K562 (cell line): ENCODE measurements around the gene TNFRSF13B. TPM values are rescaled to one million over a fixed set of nuclear protein-coding genes. Genes with fewer than 3 reads are reported as not detected.
"Not testable (repeated sequence)": the region's sequence is repeated elsewhere in the genome, so short reads cannot be mapped to it uniquely, and the experiment has no call there.

Experiments
- ATAC-seq: fragments of 200-7000 bp; cut with Tn5 transposase; 3 replicates; pipeline ENCODE4 v1.9.1; 2020; ENCODE audit warnings: moderate library complexity
- BruUV-seq: library from RNA; stranded (reverse); fragments of 400-500 nt; replicated peaks from 2 replicates; lab custom pipeline; 2021; lab: Mats Ljungman, UMichigan
- CTCF ChIA-PET: fragments of 300-600 bp; formaldehyde crosslinking; extraction: SDS; loops from one replicate; lab custom pipeline; 2021; ENCODE audit warnings: low intra/inter-chr PET ratio; lab: Yijun Ruan, JAX
- POLR2A ChIA-PET: fragments of 300-600, 350-650 bp; sonication (Branson Sonifier 250); formaldehyde crosslinking; extraction: SDS; loops from one replicate; lab custom pipeline; 2021; ENCODE audit warnings: antibody characterized with exemption, inconsistent platforms; lab: Yijun Ruan, JAX
- DNase-seq, 4 experiments: peaks; one replicate each; pipeline versions ENCODE4 v3.0.0 to v3.0.0-alpha.2; 2011 to 2018; ENCODE audit warnings: low spot score in 3 of 4, mixed read lengths in 3 of 4; ENCODE audit errors: extremely low read depth in 1 of 4
- FAIRE-seq: peaks from 2 replicates; lab custom pipeline; 2011; peaks lifted over from hg19 to GRCh38; lab: Jason Lieb, UNC
- H2AFZ ChIP-seq: 2 replicates; pipeline ENCODE4 v1.6.0; 2011; ENCODE audit warnings: low read depth, low read length, control low read depth, inconsistent platforms
- H3K27ac ChIP-seq: fragments of 200-600 bp; 3 replicates; pipeline ENCODE4 v1.8.0; 2011; ENCODE audit warnings: low read depth, mild to moderate bottlenecking, control low read depth, inconsistent platforms, low read length, moderate library complexity, mixed read lengths; ENCODE audit errors: extremely low read depth
- H3K27me3 ChIP-seq, 2 experiments: fragments of 300-600 bp in 1 of 2; 2 replicates in 1 of 2; 3 replicates in 1 of 2; pipeline versions ENCODE4 v1.6.0 to v1.8.0; 2011; ENCODE audit warnings: inconsistent platforms in 2 of 2, low read length in 2 of 2, mild to moderate bottlenecking in 1 of 2, mixed read lengths in 1 of 2, moderate library complexity in 1 of 2; ENCODE audit not compliant: control insufficient read depth in 2 of 2, insufficient read depth in 2 of 2
- H3K36me3 ChIP-seq: fragments of 300-600 bp; 3 replicates; pipeline ENCODE4 v1.8.0; 2011; ENCODE audit warnings: mild to moderate bottlenecking, low read length, inconsistent platforms; ENCODE audit not compliant: control insufficient read depth, insufficient read depth
- H3K4me1 ChIP-seq, 2 experiments: fragments of 200-600 bp in 1 of 2; replicated peaks in 1 of 2; 2 replicates in 1 of 2; 3 replicates in 1 of 2; pipeline versions ENCODE4 v1.5.1 to v1.8.0; 2011; ENCODE audit warnings: inconsistent platforms in 2 of 2, low read length in 2 of 2, mild to moderate bottlenecking in 1 of 2, mixed read lengths in 1 of 2, moderate library complexity in 1 of 2; ENCODE audit not compliant: control insufficient read depth in 2 of 2, insufficient read depth in 2 of 2
- H3K4me2 ChIP-seq: 2 replicates; pipeline ENCODE4 v1.6.1; 2011; ENCODE audit warnings: low read length, control low read depth, inconsistent platforms, mixed read lengths; ENCODE audit not compliant: insufficient read depth
- H3K4me3 ChIP-seq: fragments of 200-600 bp; sonication (generic), shearing (Covaris generic); 2 replicates; pipeline ENCODE4 v1.5.1; 2016; ENCODE audit warnings: control low read depth, inconsistent platforms
- H3K79me2 ChIP-seq: fragments of 200-600 bp; 3 replicates; pipeline ENCODE4 v1.8.0; 2011; ENCODE audit warnings: low read length, inconsistent platforms; ENCODE audit not compliant: control insufficient read depth, insufficient read depth
- H3K9ac ChIP-seq, 2 experiments: 2 replicates each; pipeline versions ENCODE4 v1.6.0 to v1.6.1; 2011; ENCODE audit warnings: low read depth in 2 of 2, low read length in 2 of 2, control low read depth in 1 of 2, inconsistent platforms in 1 of 2, mild to moderate bottlenecking in 1 of 2, mixed read lengths in 1 of 2; ENCODE audit not compliant: insufficient read depth in 1 of 2
- H3K9me1 ChIP-seq: one replicate; pipeline ENCODE4 v1.6.0; 2011; ENCODE audit warnings: inconsistent platforms, mild to moderate bottlenecking, low read length, moderate library complexity; ENCODE audit not compliant: control insufficient read depth, insufficient read depth
- H3K9me3 ChIP-seq: replicated peaks from 2 replicates; pipeline ENCODE4 v1.5.1; 2011; ENCODE audit warnings: low read depth, low read length, inconsistent platforms; ENCODE audit not compliant: control insufficient read depth, insufficient read depth
- H4K20me1 ChIP-seq: replicated peaks from 2 replicates; pipeline ENCODE4 v1.6.1; 2011; ENCODE audit warnings: low read length, inconsistent platforms, mixed read lengths; ENCODE audit not compliant: control insufficient read depth, insufficient read depth
- JUND ChIP-seq, 2 experiments: IDR thresholded peaks; 2 replicates in 1 of 2; 3 replicates in 1 of 2; pipeline ENCODE4 v1.6.1; 2011; ENCODE audit warnings: borderline replicate concordance in 2 of 2, low read depth in 2 of 2, low read length in 2 of 2, improper control_type of control experiment in 1 of 2, missing biosample characterization in 1 of 2, missing genetic modification characterization in 1 of 2, missing genetic modification reagents in 1 of 2
- SMC3 ChIP-seq: conservative IDR thresholded peaks from 2 replicates; pipeline ENCODE4 v1.6.1; 2011; ENCODE audit warnings: low read depth, low read length, improper control_type of control experiment; ENCODE audit not compliant: insufficient read depth
- YY1 ChIP-seq, 3 experiments: IDR thresholded peaks; 2 replicates each; pipeline ENCODE4 v1.6.1; 2011; ENCODE audit warnings: low read length in 2 of 3, mild to moderate bottlenecking in 2 of 3, moderate library complexity in 2 of 3, borderline replicate concordance in 1 of 3, control low read depth in 1 of 3, low read depth in 1 of 3; ENCODE audit not compliant: insufficient read depth in 3 of 3, insufficient replicate concordance in 2 of 3, control insufficient read depth in 1 of 3, insufficient read length in 1 of 3; ENCODE audit errors: extremely low read depth in 1 of 3
- ZNF134 ChIP-seq: fragments of 250-450 bp; sonication (Bioruptor Pico); conservative IDR thresholded peaks from 2 replicates; pipeline ENCODE4 v1.4.0; 2020
- WGBS: fragments of 100-300 bp; shearing (Covaris generic); methylation state at CpG from one replicate; pipeline ENCODE4 v1.1.6; 2016; ENCODE audit warnings: low coverage, mixed read lengths; ENCODE audit not compliant: insufficient coverage; ENCODE audit errors: missing lambda C conversion rate; 5-methylcytosine and 5-hydroxymethylcytosine counted together
- in situ Hi-C: fragments of 300-500 bp; cut with MboI; formaldehyde crosslinking; loops from 4 replicates; pipeline ENCODE4 v1.15.0; 2018; ENCODE audit warnings: inconsistent platforms, mixed read lengths
- intact Hi-C: fragments of 100-400 bp; cut with micrococcal nuclease; formaldehyde crosslinking; loops from 2 replicates; pipeline ENCODE4 v1.14.2; 2022
- polyA plus RNA-seq, 8 experiments: library from polyadenylated mRNA; depleted of rRNA in 4 of 8; stranded (reverse) in 5 of 8; unstranded in 3 of 8; fragments of >200 nt; fragmentation: Nextera tagmentation in 2 of 8; fragmentation: Illumina TruSeq in 1 of 8; extraction: Ambion mirVana in 2 of 8; extraction: Trizol in 1 of 8; gene quantifications; 2 replicates each; pipeline versions ENCODE4 v1.2.1 to v1.2.3, GENCODE V29; 2011 to 2014; ENCODE audit warnings: inconsistent platforms in 1 of 8, missing spikeins in 1 of 8
- total RNA-seq, 7 experiments: library from RNA; depleted of rRNA in 6 of 7; stranded (reverse); fragments of >200 nt in 6 of 7; fragmentation: Illumina TruSeq in 2 of 7; extraction: Trizol in 2 of 7; gene quantifications; 2 replicates each; pipeline versions ENCODE4 v1.2.1 to v1.2.3, GENCODE V29; 2011 to 2021; ENCODE audit warnings: low replicate concordance in 1 of 7
- TF ChIP-seq, protein P1 (sequence below): fragments of 450-650 bp; IDR thresholded peaks from one replicate; pipeline ENCODE4 v1.6.1; 2018; ENCODE audit warnings: mild to moderate bottlenecking, moderate library complexity; ENCODE audit not compliant: partially characterized antibody

TNFRSF13B gene
- total and polyA plus RNA-seq, 9 of the 15 experiments (the other 6 are each of a cell fraction or from before 2014, with no cell fraction given), result not detected

DNA sequence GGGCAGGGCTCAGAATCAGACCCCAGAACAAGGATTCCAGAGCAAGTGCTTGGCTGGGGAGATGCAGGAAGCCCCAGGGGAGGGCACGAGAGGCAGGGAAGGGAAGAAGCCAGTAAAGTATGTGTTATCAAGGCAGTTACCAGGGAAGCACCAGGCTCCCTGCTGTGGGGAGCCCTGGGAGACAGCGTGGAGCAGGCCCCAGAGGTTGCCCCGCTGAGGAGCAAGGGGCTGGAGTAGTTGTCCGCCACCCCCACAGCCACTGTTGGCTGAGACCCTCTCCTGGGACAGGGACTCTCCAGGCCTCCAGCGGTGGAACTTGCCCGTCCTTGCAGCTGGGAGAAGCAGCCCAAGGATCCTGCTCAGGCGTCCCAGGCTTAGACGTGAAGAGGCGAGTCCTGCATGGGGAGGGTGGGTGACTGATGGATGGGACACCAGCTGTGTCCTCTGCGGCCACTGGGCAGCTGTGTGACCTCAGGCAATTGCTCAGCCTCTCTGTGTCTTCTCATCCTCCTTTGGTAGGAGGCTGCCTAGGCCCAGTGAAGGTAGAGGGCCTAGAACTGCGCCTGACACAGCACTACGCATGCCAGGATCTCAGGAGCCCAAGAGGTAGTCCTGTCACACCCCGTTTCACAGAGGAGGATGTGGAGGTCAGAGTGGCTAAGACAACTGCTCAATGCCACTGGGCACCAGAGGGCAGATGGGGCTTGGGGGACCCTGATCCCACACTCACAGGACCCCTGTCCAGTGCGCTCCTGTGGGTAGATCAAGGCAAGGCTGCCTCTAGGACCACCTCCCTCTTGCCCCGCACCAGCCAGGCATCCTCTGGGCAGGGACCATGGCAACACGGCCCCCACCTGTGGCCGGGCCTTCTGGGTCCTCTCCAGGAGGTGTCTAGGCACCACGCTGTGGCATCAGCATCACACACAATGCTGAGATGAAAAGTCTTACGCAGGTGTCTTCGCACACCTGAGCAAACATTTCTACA lies 31.1 kb upstream of the TNFRSF13B start:
- in situ Hi-C loops, result loop anchor here (10.0 kb wide), 1 partner anchor 122 kb away; no protein-coding TSS in a partner anchor
- H3K9me3 ChIP-seq, H3K27ac ChIP-seq, DNase-seq, POLR2A ChIA-PET, H3K27me3 ChIP-seq, H4K20me1 ChIP-seq, H3K4me1 ChIP-seq, H3K36me3 ChIP-seq, H3K9me1 ChIP-seq, ATAC-seq, H3K79me2 ChIP-seq, H2AFZ ChIP-seq, H3K9ac ChIP-seq, H3K4me2 ChIP-seq, BruUV-seq, FAIRE-seq, H3K4me3 ChIP-seq: not testable (repeated sequence)
- CTCF ChIA-PET, result interaction anchor here (0.7 to 1.9 kb wide), 2 partner anchors 127 to 925 kb away, joined by 3 to 9 read pairs; no protein-coding TSS in a partner anchor
- WGBS, result 14% methylated on average over 4 of the region's 20 CpGs
- intact Hi-C loops, result loop anchor here (5.0 kb wide), 1 partner anchor 139 kb away; no protein-coding TSS in a partner anchor

DNA sequence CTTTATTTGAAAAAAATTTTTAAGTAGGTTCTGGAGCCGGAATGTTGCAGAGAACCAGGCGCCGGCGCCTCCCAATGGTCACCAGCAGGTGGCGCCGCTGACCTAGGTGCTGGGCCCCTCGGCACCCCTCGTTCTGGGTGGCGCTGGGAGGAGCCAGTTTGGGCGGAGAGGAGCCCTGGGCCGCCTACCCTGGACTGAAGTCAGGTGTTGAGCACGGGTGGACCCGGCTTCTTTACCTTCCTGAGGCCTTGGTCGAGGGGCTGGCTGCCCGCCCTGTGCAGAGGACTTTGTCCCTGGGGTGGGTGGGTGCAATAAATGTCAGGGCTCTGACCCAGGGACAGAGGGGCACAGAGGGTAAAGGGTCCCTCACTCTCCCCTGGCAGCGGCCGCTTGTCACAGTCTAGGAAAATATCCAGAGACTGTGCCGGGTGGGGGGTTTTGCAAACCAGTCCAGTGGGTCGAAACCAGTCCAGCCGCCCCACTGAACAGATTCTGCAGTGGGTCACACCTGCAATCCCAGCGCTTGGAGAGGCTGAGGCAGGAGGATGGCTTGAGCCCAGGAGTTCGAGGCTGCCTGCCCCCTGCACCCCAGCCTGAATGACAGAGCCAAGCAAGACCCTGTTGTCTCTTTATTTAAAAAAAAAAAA lies 30.1 kb upstream of the TNFRSF13B start:
- FAIRE-seq (peak; percentile 15), DNase-seq (peak; percentile 75 to 88 (median 84)), ATAC-seq (peak; percentile 97)
- H3K79me2 ChIP-seq, result no peaks in the 10 kb centered on the region
- H3K4me3 ChIP-seq, result no peak overlapping the region
- H3K4me2 ChIP-seq, result no peak overlapping the region
- in situ Hi-C loops (loop anchor here (10.0 kb wide), 1 partner anchor 123 kb away; no protein-coding TSS in a partner anchor), intact Hi-C loops (loop anchor here (5.0 kb wide), 1 partner anchor 140 kb away; no protein-coding TSS in a partner anchor)
- peaks cover 0 to 11% of the 10 kb centered on the region in 2 experiments; a peak in 2 of 5 replicates for H3K4me1 ChIP-seq
- POLR2A ChIA-PET, result no interaction called here
- no peaks in the 10 kb centered on the region for H4K20me1 ChIP-seq
- peaks cover 0 to 7% of the 10 kb centered on the region in 2 experiments; a peak in 1 of 5 replicates for H3K27me3 ChIP-seq
- H3K9me3 ChIP-seq, result no peaks in the 10 kb centered on the region
- 8% methylated on average over 12 of the region's 22 CpGs for WGBS
- H3K9me1 ChIP-seq, result no peaks in the 10 kb centered on the region
- no peaks in the 10 kb centered on the region for H3K36me3 ChIP-seq
- CTCF ChIA-PET, result interaction anchor here (0.6 to 1.9 kb wide), 6 partner anchors 15 to 926 kb away, joined by 3 to 9 read pairs (median 3); no protein-coding TSS in a partner anchor
- H3K9ac ChIP-seq, result no peak overlapping the region
- H3K27ac ChIP-seq, result no peak overlapping the region
- BruUV-seq, result no TSS peak
- 0 out of 2 replicates have a peak overlapping the region, but pooled peaks have one; percentile 59 for H2AFZ ChIP-seq
- TF ChIP-seq ZNF134 (CRISPR knock-in tag) (no peak), JUND (IDR thresholded peaks at IDR 0.05; ENCODE audit: borderline replicate concordance, low read depth, low read length) (0 out of 2 replicates have a peak, but pooled peaks have one; percentile 4), JUND (tag; IDR thresholded peaks at IDR 0.05; ENCODE audit: borderline replicate concordance, low read depth, low read length) (no peak), SMC3 (peak; percentile 78), YY1 (IDR thresholded peaks at IDR 0.05; ENCODE audit: borderline replicate concordance in 1 of 3, control insufficient read depth in 1 of 3, extremely low read depth in 1 of 3, insufficient read depth in 3 of 3, insufficient read length in 1 of 3, insufficient replicate concordance in 2 of 3, low read depth in 1 of 3, low read length in 2 of 3) (peak in 1 of 3 experiments; percentile 18)
- TF ChIP-seq, protein P1, sequence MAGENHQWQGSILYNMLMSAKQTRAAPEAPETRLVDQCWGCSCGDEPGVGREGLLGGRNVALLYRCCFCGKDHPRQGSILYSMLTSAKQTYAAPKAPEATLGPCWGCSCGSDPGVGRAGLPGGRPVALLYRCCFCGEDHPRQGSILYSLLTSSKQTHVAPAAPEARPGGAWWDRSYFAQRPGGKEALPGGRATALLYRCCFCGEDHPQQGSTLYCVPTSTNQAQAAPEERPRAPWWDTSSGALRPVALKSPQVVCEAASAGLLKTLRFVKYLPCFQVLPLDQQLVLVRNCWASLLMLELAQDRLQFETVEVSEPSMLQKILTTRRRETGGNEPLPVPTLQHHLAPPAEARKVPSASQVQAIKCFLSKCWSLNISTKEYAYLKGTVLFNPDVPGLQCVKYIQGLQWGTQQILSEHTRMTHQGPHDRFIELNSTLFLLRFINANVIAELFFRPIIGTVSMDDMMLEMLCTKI, result no peak
